Mesenteric fat pad (tissue), 1 donor: ENCODE data around the gene CFTR. TPM values are rescaled to one million over a fixed set of nuclear protein-coding genes. Genes with fewer than 3 reads are reported as not detected.
"Not testable (repeated sequence)": the region's sequence is repeated elsewhere in the genome, so short reads cannot be mapped to it uniquely, and the experiment has no call there.

Experiments used
- DNase-seq: peaks from one replicate; pipeline ENCODE4 v3.0.0-alpha.2; 2020; ENCODE audit warnings: low spot score
- total RNA-seq: library from RNA; stranded (reverse); fragmentation: NEBNext Ultra II Directional; extraction: Animal tissue kit (Norgen Biotek cat#: 25700); gene quantifications from one replicate; pipeline ENCODE4 v1.2.1, GENCODE V29; 2021
- donor health status: DM: yes; HTN: yes; CAD: no.

CFTR gene
- total RNA-seq, 1 donor from 2014 or later, result 0.22 TPM

GRCh38 chr7:117683430-117684175, 203.8 kb downstream of the CFTR start:
- no peak for DNase-seq

DNA sequence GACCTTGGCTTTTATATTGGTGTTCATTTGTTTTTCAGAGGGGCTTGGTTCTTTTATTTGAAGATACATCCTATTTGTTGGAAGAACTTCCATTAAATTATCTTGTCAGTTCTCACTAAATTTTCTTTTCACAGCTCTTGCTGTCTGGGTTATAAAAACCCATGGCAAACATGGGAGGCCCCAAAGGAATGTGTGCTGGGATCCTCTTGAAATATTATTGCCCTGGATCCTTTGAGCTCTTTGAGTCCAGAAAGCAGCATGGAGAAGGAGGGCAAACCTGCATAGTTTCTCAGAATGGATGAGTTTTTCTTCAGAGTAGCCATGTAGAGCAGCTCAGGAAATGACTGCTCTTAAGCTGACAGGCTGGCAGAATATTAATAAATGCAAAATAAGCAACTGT, 206.0 kb downstream of the CFTR start:
- DNase-seq, result no peak

DNA sequence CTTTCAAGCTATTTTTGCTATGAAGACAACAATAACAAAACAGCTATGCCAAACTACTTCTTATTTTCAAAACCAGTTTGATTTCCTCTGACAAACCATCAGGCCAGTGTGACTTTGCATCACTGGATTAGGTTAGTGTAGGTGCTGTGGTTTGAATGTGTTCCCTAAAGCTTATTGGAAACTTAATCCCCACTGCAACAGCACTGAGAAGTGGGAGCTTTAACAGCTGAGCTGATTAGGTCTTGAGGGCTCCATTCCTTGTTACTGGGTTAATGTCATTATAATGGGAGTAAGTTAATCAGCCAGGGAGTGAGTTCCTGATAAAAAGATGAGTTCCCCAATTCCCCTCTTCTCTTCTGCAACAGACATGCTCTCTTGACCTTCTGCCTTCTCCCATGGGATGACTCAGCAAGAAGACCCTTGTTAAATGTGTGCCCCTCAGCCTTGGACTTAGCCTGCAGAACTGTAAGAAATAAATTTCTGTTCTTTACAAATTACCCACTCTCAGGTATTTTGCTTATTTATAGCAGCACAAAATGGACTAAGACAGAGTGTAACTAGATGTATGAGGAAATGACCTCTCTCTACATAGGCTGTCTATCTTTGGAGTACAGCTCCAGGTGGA, 206.6 kb downstream of the CFTR start:
- no peak for DNase-seq

GRCh38 chr7:117688126-117688525, 208.3 kb downstream of the CFTR start:
- DNase-seq, result no peak

GRCh38 chr7:117689406-117689805, 209.6 kb downstream of the CFTR start:
- DNase-seq, result no peak

DNA sequence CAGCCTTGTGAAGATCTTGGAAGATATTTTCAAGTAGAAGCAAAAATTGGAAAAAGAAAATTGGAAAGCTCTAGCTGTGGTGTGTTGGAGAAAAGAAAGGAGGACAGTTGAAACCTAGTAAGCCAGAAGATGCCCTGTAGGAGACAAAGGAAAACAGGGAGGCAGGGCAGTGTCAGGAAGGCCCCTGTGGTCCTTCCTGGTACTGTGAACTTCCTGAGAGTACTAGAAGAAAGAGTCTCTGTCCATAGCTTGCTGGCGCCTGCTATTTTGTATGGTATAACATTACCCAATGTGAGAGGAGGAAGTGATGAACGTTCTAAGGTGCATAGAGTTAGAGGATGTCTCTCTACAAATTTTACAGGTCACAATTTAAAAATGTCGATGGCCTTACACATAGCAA, 210.3 kb downstream of the CFTR start:
- DNase-seq, result no peak

DNA sequence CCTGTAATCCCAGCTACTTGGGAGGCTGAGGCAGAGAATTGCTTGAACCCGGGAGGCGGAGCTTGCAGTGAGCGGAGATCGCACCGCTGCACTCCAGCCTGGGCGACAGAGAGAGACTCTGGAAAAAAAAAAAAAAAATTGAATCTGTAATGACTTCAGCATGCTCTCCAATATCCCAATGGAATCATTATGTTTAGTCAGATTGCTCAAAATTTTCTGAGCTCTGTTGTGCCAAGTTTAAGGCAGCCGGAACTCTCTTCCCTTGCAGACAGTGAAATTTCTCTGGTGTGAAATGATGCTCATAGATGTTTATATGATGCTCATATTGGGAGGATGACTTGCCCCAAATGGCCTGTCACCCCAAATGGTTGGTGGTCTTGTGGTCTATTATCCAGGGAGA, 212.5 kb downstream of the CFTR start:
- no peak for DNase-seq

DNA sequence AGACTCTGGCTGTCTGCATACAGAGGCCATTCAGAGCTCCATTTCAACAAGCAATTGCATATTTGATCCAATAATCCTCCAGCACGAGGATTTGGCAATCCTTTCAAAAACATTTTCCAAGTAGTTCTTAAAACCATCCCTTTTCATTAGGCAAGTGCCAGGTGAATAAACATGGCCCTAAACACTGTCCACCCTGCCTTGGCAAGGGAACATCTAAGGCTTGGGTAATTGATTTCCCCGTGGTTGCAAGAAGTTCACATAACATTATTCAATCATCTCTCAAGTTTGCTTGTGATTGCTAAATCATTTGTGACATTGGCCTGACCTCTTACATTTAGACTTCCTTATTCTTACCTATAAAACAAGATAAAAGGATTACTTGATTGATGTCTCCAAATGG, 218.2 kb downstream of the CFTR start:
- DNase-seq, result no peak

- no peak for DNase-seq
These were observed 224.2 kb downstream of the CFTR start for GRCh38 chr7:117704063-117704462.

DNA sequence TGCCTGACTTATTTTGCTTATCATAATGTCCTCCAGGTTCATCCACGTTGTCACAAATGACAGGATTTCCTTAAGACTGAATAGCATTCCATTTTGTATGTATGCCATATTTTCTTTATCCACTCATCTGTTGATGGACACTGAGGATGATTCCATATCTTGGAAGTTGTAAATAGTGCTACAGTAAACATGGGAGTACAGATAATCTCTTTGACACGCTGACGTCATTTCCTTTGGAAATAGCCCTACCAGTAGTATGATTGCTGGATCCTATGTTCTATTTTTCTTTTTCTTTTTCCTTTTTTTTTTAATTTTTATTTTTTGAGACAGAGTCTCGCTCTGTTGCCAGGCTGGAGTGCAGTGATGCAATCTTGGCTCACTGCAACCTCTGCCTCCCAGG, 225.8 kb downstream of the CFTR start:
- DNase-seq, result no peak

- no peak for DNase-seq
These were observed 226.4 kb downstream of the CFTR start for GRCh38 chr7:117706210-117706609.

DNA sequence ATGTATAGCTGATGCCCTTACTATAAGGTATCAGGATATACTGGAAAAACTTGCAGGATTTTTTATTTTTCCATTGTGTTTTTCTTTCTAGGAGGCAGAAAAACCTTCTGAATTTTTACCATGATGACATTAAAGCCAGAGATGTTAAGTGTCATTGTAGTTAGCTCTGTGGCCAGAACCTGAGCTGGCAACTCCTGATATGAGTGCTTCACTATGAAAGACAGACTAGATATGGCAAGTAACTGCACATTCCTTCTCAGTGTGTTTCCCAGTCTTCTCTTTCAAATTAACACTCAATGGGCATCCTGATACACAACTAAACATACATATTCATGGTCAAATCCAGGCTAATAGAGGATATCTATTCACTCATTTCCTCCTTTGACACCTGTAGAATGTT, 227.3 kb downstream of the CFTR start:
- DNase-seq, result no peak

GRCh38 chr7:117708173-117708572, 228.3 kb downstream of the CFTR start:
- DNase-seq, result not testable (repeated sequence)

DNA sequence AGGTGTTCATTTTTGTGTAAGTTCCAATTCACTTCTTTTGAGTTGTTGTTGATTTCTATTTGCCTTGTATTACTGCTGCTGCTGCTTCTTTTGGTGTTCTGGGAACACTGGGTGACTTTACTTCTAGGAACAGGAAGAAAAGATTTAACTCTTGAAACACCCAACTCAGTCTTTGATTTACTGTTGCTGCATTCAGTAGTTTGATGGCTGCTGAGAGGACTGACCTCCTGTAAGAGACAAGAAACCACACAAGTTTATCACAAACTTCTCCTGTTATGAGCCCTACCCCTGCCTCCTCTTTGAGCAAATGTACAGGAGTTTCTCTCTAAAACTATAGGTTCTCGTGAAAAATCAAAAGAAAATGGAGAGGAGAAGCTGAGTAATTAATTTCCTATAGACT, 231.7 kb downstream of the CFTR start:
- DNase-seq, result no peak

DNA sequence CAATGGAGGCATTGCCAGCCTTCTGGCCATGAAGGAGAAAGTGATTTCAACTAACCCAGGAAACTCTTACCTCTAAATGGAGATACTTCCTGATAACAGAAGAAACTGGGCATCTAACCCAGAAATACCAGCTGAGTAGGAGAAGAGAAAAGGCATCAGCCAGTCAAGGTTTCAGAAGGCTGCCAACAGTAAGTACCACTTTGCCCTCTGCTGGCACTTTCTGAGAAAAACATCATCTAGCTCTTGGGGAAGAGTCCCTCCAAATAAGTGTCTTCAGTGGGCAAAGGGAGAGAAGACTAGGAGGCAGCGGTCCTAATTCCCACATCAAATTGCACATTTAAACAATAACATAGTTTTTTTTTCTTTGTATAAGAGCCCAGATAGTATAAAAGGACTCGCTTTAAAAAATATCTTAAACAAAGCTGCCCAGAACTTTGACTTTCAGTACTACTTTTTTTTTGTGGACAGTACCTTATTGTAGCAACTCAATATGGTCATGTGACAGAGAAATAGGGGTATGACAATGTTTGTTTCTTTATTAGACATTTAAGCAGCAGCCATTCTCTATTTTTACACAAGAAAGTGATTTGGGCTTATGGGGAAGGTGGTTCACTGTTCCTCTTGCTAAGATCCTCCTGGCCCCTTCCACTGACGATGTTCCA, 236.1 kb downstream of the CFTR start:
- no peak for DNase-seq

DNA sequence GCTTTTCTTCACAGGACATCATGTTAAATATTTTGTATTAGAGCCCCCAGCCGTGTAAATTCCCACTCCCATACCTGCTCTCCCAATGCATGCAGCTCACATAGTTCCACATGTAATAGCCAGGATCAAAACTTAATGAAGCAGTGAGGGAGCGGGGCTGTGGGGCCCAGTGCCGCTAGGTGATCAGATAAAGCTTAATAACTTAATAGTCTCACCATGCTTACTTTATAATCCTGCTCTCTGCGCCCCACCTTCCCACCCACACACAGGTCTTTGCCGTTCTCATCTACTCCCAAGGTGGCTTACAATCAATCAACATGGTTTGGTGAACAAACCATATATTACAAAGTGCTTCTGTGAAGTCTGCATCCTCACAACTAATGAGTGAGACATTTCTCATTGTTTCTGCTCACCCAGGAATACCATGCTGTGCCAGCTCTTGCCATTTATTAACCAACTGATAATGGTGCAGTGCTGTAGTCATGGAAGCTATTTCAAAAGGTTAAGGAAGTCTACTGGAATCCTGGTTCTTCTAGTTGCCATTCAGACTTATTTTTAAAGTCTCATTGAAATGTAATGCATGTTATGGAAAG, 237.0 kb downstream of the CFTR start:
- no peak for DNase-seq

- DNase-seq, result no peak
These were observed 237.5 kb downstream of the CFTR start for GRCh38 chr7:117717357-117717756.

Other genes starting within 250 kb of the CFTR start
- 0.45 TPM for gene WNT2, start 157.0 kb upstream of the CFTR start, total RNA-seq
- not detected for gene ASZ1, start 52.5 kb upstream of the CFTR start, total RNA-seq